Fibroblast of the aortic adventitia (primary cell): ENCODE results near the gene KHDC1L. TPM values are rescaled to one million over a fixed set of nuclear protein-coding genes. Genes with fewer than 3 reads are reported as not detected.
"Not testable (repeated sequence)": the region's sequence is repeated elsewhere in the genome, so short reads cannot be mapped to it uniquely, and the experiment has no call there.

Source experiments
- DNase-seq: peaks from one replicate; pipeline ENCODE4 v3.0.0-alpha.2; 2010; ENCODE audit warnings: low read depth
- H3K4me3 ChIP-seq: 2 replicates; pipeline ENCODE4 v1.5.1; 2011; ENCODE audit warnings: low read depth, mild to moderate bottlenecking, control low read depth, low read length, moderate library complexity
- CTCF ChIP-seq: IDR thresholded peaks from 2 replicates; pipeline ENCODE4 v1.5.1; 2011; ENCODE audit warnings: mild to moderate bottlenecking, low read length, control low read depth, inconsistent platforms; ENCODE audit not compliant: insufficient read depth
- total RNA-seq: library from RNA; depleted of rRNA; stranded (reverse); fragments of >200 nt; gene quantifications from 2 replicates; pipeline ENCODE4 v1.2.3, GENCODE V29; 2012; ENCODE audit warnings: low replicate concordance

KHDC1L gene
- total RNA-seq, 1 donor, result not detected

GRCh38 chr6:73234733-73235132 lies 9.4 kb upstream of the KHDC1L start:
- TF ChIP-seq CTCF, result no peak
- no peak overlapping the region for H3K4me3 ChIP-seq
- DNase-seq, result peak; percentile 71

DNA sequence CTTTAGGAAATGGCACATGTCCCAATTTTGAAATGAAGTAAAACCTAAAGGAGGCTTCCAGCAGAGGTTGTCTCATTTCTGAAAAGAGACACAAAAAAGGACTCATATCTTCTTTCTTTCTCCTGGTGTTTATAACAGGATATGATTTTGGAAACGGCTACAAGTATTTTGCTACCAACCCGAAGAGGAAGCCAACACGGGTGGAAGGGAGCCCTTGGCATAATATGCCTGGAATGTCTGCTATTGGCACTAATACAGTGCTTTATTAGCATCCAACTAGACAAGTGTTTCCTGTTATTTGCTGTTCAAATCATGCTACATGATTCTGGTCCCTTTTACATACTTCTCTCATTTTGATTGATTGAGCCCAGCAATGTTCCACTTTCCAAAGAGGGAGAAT lies 8.7 kb upstream of the KHDC1L start:
- DNase-seq, result peak; percentile 38
- H3K4me3 ChIP-seq, result not testable (repeated sequence)

GRCh38 chr6:73233048-73233447 lies 7.8 kb upstream of the KHDC1L start:
- no peak for TF ChIP-seq CTCF
- H3K4me3 ChIP-seq, result no peak overlapping the region
- no peak for DNase-seq

GRCh38 chr6:73231986-73232391 lies 6.7 kb upstream of the KHDC1L start:
- no peak for TF ChIP-seq CTCF
- H3K4me3 ChIP-seq, result no peak overlapping the region
- no peak for DNase-seq

- no peak overlapping the region for H3K4me3 ChIP-seq
- TF ChIP-seq CTCF, result no peak
- DNase-seq, result no peak
Observed at GRCh38 chr6:73227606-73228255, 2.4 kb upstream of the KHDC1L start.

DNA sequence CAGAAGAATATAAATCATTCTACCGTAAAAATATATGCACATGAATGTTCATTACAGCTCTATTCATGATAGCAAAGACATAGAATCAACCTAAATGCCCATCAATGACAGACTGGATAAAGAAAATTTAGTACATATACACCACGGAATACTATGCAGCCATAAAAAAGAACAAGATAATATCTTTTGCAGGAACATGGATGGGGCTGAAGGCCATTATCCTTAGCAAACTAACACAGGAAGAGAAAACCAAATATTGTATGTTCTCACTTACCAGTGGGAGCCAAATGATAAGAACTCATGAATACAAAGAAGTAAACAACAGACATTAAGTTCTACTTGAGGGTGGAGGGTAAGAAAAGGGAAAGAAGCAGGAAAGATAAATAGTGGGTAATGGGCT lies 8.4 kb downstream of the KHDC1L start:
- no peak for DNase-seq
- no peak overlapping the region for H3K4me3 ChIP-seq
- no peak for TF ChIP-seq CTCF

DNA sequence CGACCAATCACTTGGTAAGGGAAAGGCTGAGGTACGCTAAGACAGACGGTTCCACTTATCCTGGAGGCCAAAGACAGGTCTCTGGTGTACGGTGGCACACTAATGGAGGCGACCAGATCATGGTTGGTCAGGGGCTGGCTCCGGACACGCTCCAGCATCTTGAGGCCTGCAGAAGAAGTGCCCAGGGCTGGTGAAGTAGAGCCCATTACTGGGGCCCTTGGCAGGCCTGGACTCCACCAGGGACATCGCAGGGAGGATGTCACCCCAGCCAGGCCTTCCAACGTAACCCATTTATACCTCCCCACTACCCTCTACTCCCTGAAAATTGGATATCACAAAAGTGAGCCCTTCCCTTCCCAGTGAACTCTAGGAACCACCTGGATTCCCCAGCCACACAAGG lies 16.2 kb downstream of the KHDC1L start:
- no peak overlapping the region for H3K4me3 ChIP-seq
- no peak for TF ChIP-seq CTCF
- no peak for DNase-seq
